T-cell (primary cell): ENCODE data around the gene YPEL3. TPM values are rescaled to one million over a fixed set of nuclear protein-coding genes. Genes with fewer than 3 reads are reported as not detected.
A peak's percentile ranks its signal among the peaks of the same experiment; 100 is the strongest.

Source experiments
- ATAC-seq, 4 experiments: fragments of 200-7000 bp in 3 of 4; fragments of 150-1000 bp in 1 of 4; cut with Tn5 transposase; replicated peaks in 1 of 4; 1 replicate in 3 of 4; 2 replicates in 1 of 4; pipeline ENCODE4 v1.10.0; 2021; ENCODE audit warnings: moderate library complexity in 3 of 4, mild to moderate bottlenecking in 2 of 4, moderate number of reproducible peaks in 1 of 4
- CTCF ChIA-PET, 2 donors: fragments of 300-600 bp; sonication (Branson Sonifier 250); formaldehyde crosslinking; loops; one replicate each; lab custom pipeline; 2022; ENCODE audit warnings: antibody characterized with exemption in 2 of 2; lab: Charles Lee
- POLR2A ChIA-PET, 2 donors: fragments of 300-600 bp; sonication (Branson Sonifier 250); formaldehyde crosslinking; loops; one replicate each; lab custom pipeline; 2022; ENCODE audit warnings: antibody characterized with exemption in 2 of 2; lab: Charles Lee
- DNase-seq, 35 experiments: peaks; one replicate each; pipeline versions ENCODE4 v3.0.0 to v3.0.0-alpha.2; 2013 to 2023
- H3K27ac ChIP-seq: one replicate; pipeline ENCODE4 v1.5.1; 2013; ENCODE audit warnings: low read length
- H3K27me3 ChIP-seq, 2 experiments: replicated peaks in 1 of 2; 1 replicate in 1 of 2; 2 replicates in 1 of 2; pipeline versions ENCODE4 v1.6.1 to v1.7.0; 2013; ENCODE audit warnings: low read length in 1 of 2, mixed read lengths in 1 of 2; ENCODE audit not compliant: control insufficient read depth in 2 of 2, insufficient read depth in 2 of 2; ENCODE audit errors: extremely low read depth in 1 of 2
- H3K36me3 ChIP-seq, 2 donors: 1 replicate in 1 of 2; 2 replicates in 1 of 2; pipeline versions ENCODE4 v1.6.1 to v1.7.0; 2013; ENCODE audit warnings: low read length in 1 of 2; ENCODE audit not compliant: control insufficient read depth in 2 of 2, insufficient read depth in 1 of 2; ENCODE audit errors: extremely low read depth in 1 of 2
- H3K4me1 ChIP-seq, 2 experiments: 1 replicate in 1 of 2; 2 replicates in 1 of 2; pipeline versions ENCODE4 v1.6.1 to v1.7.0; 2013; ENCODE audit warnings: low read length in 2 of 2, mixed read lengths in 1 of 2; ENCODE audit not compliant: insufficient read depth in 2 of 2, control insufficient read depth in 1 of 2; ENCODE audit errors: extremely low read depth in 1 of 2
- H3K4me3 ChIP-seq, 2 donors: 1 replicate in 1 of 2; 2 replicates in 1 of 2; pipeline versions ENCODE4 v1.5.1 to v1.7.0; 2013; ENCODE audit warnings: mild to moderate bottlenecking in 2 of 2, low read length in 1 of 2, moderate library complexity in 1 of 2; ENCODE audit not compliant: control insufficient read depth in 1 of 2; ENCODE audit errors: extremely low read depth in 1 of 2
- H3K9me3 ChIP-seq: 2 replicates; pipeline ENCODE4 v1.7.0; 2013
- H3K27ac Mint-ChIP-seq, 2 donors: one replicate each; pipeline ENCODE4 v1.8.0; 2020 to 2021; ENCODE audit warnings: mild to moderate bottlenecking in 2 of 2, mixed read lengths in 2 of 2
- H3K27me3 Mint-ChIP-seq, 2 donors: one replicate each; pipeline ENCODE4 v1.8.0; 2021 to 2022; ENCODE audit warnings: mixed read lengths in 2 of 2
- H3K36me3 Mint-ChIP-seq: one replicate; pipeline ENCODE4 v1.8.0; 2021; ENCODE audit warnings: mixed read lengths
- H3K4me1 Mint-ChIP-seq, 3 donors: one replicate each; pipeline ENCODE4 v1.8.0; 2020 to 2022; ENCODE audit warnings: mixed read lengths in 3 of 3, mild to moderate bottlenecking in 1 of 3
- H3K4me3 Mint-ChIP-seq, 3 donors: one replicate each; pipeline ENCODE4 v1.8.0; 2020 to 2022; ENCODE audit warnings: mild to moderate bottlenecking in 3 of 3, mixed read lengths in 3 of 3, moderate library complexity in 3 of 3
- H3K9me3 Mint-ChIP-seq, 3 donors: one replicate each; pipeline ENCODE4 v1.8.0; 2020 to 2022; ENCODE audit warnings: mixed read lengths in 3 of 3
- WGBS: methylation state at CpG from one replicate; pipeline ENCODE4 v1.1.5; 2013; ENCODE audit warnings: missing lambda C conversion rate; ENCODE audit not compliant: insufficient coverage; 5-methylcytosine and 5-hydroxymethylcytosine counted together
- total RNA-seq, 35 experiments: library from RNA in 6 of 35; stranded (reverse) in 6 of 35; fragments of 120-200 nt in 1 of 35; gene quantifications; one replicate each; pipeline versions ENCODE4 v1.2.1 to v1.2.4 and lab custom pipeline; 2013 to 2026

YPEL3 gene
- total RNA-seq, 5 donors from 2014 or later (not counting 1 experiment from before 2014, with no cell fraction given) = 105 to 277 (median 226) TPM

DNA sequence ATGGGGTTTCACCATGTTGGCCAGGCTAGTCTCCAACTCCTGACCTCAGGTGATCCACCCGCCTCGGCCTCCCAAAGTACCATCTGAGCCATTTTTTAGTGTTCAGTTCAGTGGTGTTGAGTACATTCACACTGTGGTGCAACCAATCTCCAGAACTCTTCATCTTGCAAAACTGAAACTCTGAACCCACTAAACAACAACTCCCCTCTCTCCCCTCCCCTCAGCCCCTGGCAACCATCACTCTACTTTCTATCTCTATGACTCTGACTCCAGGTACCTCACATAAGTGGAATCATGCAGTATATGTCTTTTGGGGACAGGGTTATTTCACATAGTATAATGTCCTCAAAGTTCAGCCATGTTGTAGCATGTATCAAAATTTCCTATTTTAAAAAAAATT is 45.7 kb upstream of the YPEL3 start:
- Histone ChIP-seq H3K9me3 (no peaks in the 10 kb centered on the region), H3K4me3 (no peak overlapping the region), H3K4me1 (peaks cover 9 to 26% of the 10 kb centered on the region in 2 experiments), H3K27me3 (no peaks in the 10 kb centered on the region), H3K27ac (no peak overlapping the region), H3K36me3 (no peaks in the 10 kb centered on the region)
- no peaks in the 10 kb centered on the region for H3K9me3 Mint-ChIP-seq
- ChIA-PET POLR2A (no interaction called here), CTCF (interaction anchor here in 1 of 2 donors (1.5 kb wide), 1 partner anchor 50 kb away, joined by 3 read pairs; the partner anchor contains the start of gene TBX6)
- H3K27ac Mint-ChIP-seq = peak overlapping the region in 1 of 2 donors; percentile 58
- ATAC-seq = no peak
- peaks cover 18 to 26% (median 24%) of the 10 kb centered on the region in 3 donors for H3K4me1 Mint-ChIP-seq
- H3K27me3 Mint-ChIP-seq = no peaks in the 10 kb centered on the region
- H3K4me3 Mint-ChIP-seq = no peak overlapping the region
- H3K36me3 Mint-ChIP-seq = no peaks in the 10 kb centered on the region
- 94% methylated on average over 2 of the region's 2 CpGs for WGBS
- DNase-seq = no peak

DNA sequence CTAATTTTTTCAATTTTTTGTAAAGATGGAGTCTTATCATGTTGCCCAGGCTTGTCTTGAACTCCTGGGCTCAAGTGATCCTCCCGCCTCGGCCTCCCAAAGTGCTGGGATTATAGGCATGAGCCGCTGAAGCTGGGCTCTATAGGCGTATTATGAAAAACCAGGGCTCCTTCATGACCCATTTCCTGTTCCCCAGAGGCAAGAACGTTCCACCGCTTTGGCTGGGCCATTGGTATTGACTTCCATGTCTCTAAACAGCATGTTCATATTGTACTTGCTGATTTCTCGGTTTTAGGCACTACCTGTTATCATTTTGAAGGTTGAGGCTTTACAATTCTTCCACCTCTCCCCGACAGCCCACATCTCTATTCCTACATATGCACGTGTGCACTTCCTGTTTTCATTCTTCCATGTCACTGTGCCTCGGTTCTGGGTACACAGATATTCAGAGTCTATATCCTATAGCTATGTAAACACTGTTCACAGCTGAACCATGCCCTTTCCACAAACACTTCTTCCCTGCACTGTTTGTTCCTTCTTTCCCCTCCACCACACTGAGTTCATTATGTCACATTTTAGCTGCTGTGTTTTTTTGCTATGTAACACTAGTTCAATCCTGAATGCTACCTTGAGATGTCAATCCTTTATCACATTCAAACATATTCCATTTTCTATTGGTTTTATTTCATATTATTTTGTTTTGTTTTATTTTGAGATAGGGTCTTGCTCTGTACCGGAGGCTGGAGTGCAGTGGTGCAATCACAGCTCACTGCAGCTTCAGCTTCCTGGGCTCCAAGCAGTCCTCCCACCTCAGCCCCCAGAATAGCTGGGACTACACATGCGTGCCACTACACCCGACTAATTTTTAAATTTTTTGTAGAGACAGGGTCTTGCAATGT is 43.8 kb upstream of the YPEL3 start:
- peak in 3 of 35 experiments; percentile 8 to 26 (median 23) for DNase-seq

DNA sequence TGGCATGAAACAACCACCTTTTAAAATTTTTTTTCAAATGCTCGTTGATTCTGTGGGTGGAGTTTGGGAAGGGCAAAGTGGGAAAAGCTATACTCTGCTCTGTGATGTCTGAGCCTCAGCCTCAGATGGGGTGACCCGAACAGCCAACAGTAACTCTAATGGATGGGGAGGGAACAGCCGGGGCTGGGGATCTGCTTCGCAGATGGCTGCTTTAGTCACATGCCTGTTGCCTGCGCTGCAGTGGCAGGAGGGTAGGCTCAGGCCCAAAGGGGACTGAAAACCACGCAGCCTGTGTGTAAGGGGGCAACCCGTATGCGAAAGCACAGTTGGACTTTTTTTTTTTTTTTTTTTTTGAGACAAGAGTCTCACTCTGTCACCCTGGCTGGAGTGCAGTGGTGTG is 41.9 kb upstream of the YPEL3 start:
- Mint-ChIP-seq H3K4me1 (peaks cover 12 to 19% (median 15%) of the 10 kb centered on the region in 3 donors), H3K36me3 (no peaks in the 10 kb centered on the region), H3K9me3 (no peaks in the 10 kb centered on the region), H3K4me3 (no peak overlapping the region), H3K27me3 (no peaks in the 10 kb centered on the region), H3K27ac (no peak overlapping the region)
- no peaks in the 10 kb centered on the region for H3K27me3 ChIP-seq
- DNase-seq (no peak), ATAC-seq (no peak)
- WGBS = 100% methylated on average over 5 of the region's 8 CpGs
- ChIA-PET POLR2A (interaction anchor here in 1 of 2 donors (0.6 kb wide), 1 partner anchor 15 kb away, joined by 3 read pairs; no protein-coding TSS in a partner anchor), CTCF (interaction anchor here in 1 of 2 donors (0.7 to 1.4 kb wide), 2 partner anchors 18 to 46 kb away, joined by 3 to 4 read pairs; partner anchors contain the start of gene TBX6)
- H3K9me3 ChIP-seq = no peaks in the 10 kb centered on the region
- peaks cover 5 to 22% of the 10 kb centered on the region in 2 experiments for H3K4me1 ChIP-seq
- H3K36me3 ChIP-seq = no peaks in the 10 kb centered on the region
- H3K27ac ChIP-seq = no peak overlapping the region
- H3K4me3 ChIP-seq = no peak overlapping the region

More for the DNA sequence above, 43.8 kb upstream of the YPEL3 start:
- Histone ChIP-seq H3K36me3 (no peaks in the 10 kb centered on the region), H3K4me3 (no peak overlapping the region), H3K9me3 (no peaks in the 10 kb centered on the region), H3K27ac (peak overlapping the region; percentile 36), H3K27me3 (no peaks in the 10 kb centered on the region), H3K4me1 (peaks cover 9 to 26% of the 10 kb centered on the region in 2 experiments)
- Mint-ChIP-seq H3K9me3 (no peaks in the 10 kb centered on the region), H3K36me3 (no peaks in the 10 kb centered on the region), H3K4me1 (peaks cover 18 to 26% (median 22%) of the 10 kb centered on the region in 3 donors), H3K4me3 (peak overlapping the region in 2 of 3 donors; percentile 28 to 42), H3K27me3 (no peaks in the 10 kb centered on the region), H3K27ac (peak overlapping the region; percentile 79 to 93)
- ChIA-PET POLR2A (interaction anchor here in 1 of 2 donors (0.6 kb wide), 1 partner anchor 45 kb away, joined by 3 read pairs; no protein-coding TSS in a partner anchor), CTCF (interaction anchor here in 1 of 2 donors (0.8 kb wide), 1 partner anchor 290 kb away, joined by 3 read pairs; the partner anchor contains the start of gene DCTPP1)
- ATAC-seq = peak; percentile 52 to 69 (median 58)
- 52% methylated on average over 9 of the region's 13 CpGs for WGBS

DNA sequence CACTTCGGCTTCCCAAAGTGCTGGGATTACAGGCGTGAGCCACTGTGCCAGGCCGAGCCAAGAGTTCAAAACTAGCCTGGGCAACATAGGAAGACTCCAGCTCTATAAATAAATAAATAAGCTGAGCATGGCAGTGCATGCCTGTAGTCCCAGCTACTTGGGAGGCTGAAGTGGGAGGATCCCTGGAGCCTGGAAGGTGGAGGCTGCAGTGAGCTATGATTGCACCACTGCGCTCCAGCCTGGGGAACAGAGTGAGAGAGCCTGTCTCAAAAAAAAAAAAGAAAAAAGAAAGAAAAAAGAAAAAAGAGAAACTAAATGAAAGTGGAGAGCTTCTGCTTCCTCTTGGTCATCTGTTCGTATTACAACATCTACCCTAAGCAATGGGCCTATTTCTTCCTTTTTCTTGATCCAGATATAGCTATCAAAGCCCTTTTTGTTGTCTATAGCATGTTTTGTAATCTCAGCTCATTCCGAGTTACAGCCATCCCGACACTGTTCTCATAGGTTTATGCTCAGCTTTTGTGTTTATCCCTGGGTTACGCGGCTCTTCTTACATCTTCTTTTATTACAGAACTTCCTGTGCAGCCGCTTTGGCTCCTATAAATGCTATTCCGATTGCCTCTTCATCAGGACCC is 41.1 kb upstream of the YPEL3 start:
- no peak for ATAC-seq
- POLR2A ChIA-PET = interaction anchor here in 1 of 2 donors (0.6 kb wide), 1 partner anchor 16 kb away, joined by 3 read pairs; no protein-coding TSS in a partner anchor
- no peak overlapping the region for H3K27ac Mint-ChIP-seq

DNA sequence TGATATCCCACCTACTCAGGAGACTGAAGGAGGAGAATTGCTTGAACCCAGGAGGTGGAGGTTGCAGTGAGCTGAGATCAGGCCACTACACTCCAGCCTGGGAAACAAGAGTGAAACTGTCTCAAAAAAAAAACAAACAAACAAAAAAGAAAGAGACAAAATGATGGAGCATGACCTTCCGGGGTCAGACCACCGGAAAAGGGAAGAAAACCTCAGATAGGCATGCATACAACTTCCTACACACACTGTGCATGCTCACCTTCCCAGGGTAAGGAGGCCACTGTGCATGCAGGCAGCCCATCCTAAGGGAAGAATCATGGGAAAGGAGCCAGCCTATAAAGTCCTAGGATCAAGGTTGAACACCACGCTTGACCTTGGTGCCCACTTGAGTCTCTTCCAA is 36.6 kb upstream of the YPEL3 start:
- CTCF ChIA-PET = no interaction called here
- no peaks in the 10 kb centered on the region for H3K27me3 Mint-ChIP-seq

More for the DNA sequence above, 41.1 kb upstream of the YPEL3 start:
- 100% methylated on average over 3 of the region's 11 CpGs for WGBS
- Histone ChIP-seq H3K9me3 (no peaks in the 10 kb centered on the region), H3K4me3 (no peak overlapping the region), H3K36me3 (no peaks in the 10 kb centered on the region), H3K27me3 (no peaks in the 10 kb centered on the region), H3K27ac (no peak overlapping the region), H3K4me1 (peaks cover 5 to 18% of the 10 kb centered on the region in 2 experiments)
- Mint-ChIP-seq H3K36me3 (no peaks in the 10 kb centered on the region), H3K9me3 (no peaks in the 10 kb centered on the region), H3K4me3 (no peak overlapping the region), H3K4me1 (peaks cover 11 to 15% (median 13%) of the 10 kb centered on the region in 3 donors), H3K27me3 (no peaks in the 10 kb centered on the region)
- CTCF ChIA-PET = interaction anchor here in 1 of 2 donors (1.4 kb wide), 1 partner anchor 45 kb away, joined by 4 read pairs; the partner anchor contains the start of gene TBX6
- DNase-seq = no peak

More for the DNA sequence above, 36.6 kb upstream of the YPEL3 start:
- Mint-ChIP-seq H3K4me3 (no peak overlapping the region), H3K36me3 (no peaks in the 10 kb centered on the region), H3K27ac (no peak overlapping the region), H3K9me3 (no peaks in the 10 kb centered on the region), H3K4me1 (peaks cover 0 to 8% (median 4%) of the 10 kb centered on the region in 3 donors)
- ATAC-seq (no peak), DNase-seq (no peak)
- POLR2A ChIA-PET = no interaction called here
- Histone ChIP-seq H3K4me1 (peaks cover 0 to 7% of the 10 kb centered on the region in 2 experiments), H3K36me3 (no peaks in the 10 kb centered on the region), H3K27me3 (no peaks in the 10 kb centered on the region), H3K9me3 (no peaks in the 10 kb centered on the region), H3K4me3 (no peak overlapping the region), H3K27ac (no peak overlapping the region)
- 100% methylated on average over 1 of the region's 3 CpGs for WGBS
